Chondrocyte (in vitro differentiated cells): ENCODE data around the gene SPDYE1. TPM values are rescaled to one million over a fixed set of nuclear protein-coding genes. Genes with fewer than 3 reads are reported as not detected.
"Not testable (repeated sequence)": the region's sequence is repeated elsewhere in the genome, so short reads cannot be mapped to it uniquely, and the experiment has no call there.

ENCODE experiments used
- DNase-seq: peaks from one replicate; pipeline ENCODE4 v3.0.0; 2021; ENCODE audit warnings: mixed read lengths, low spot score
- H3K27ac Mint-ChIP-seq: one replicate; pipeline ENCODE4 v1.8.0; 2021; ENCODE audit warnings: mild to moderate bottlenecking, moderate library complexity, mixed read lengths; ENCODE audit not compliant: unreplicated experiment
- H3K27me3 Mint-ChIP-seq: 2 replicates; pipeline ENCODE4 v1.8.0; 2021; ENCODE audit warnings: low read depth, mixed read lengths
- H3K36me3 Mint-ChIP-seq: 2 replicates; pipeline ENCODE4 v1.8.0; 2021; ENCODE audit warnings: low read depth, mixed read lengths
- H3K4me1 Mint-ChIP-seq: 2 replicates; pipeline ENCODE4 v1.8.0; 2021; ENCODE audit warnings: low read depth, mild to moderate bottlenecking, mixed read lengths
- H3K4me3 Mint-ChIP-seq: one replicate; pipeline ENCODE4 v1.8.0; 2021; ENCODE audit warnings: mild to moderate bottlenecking, moderate library complexity, mixed read lengths; ENCODE audit not compliant: unreplicated experiment
- H3K9me3 Mint-ChIP-seq: 2 replicates; pipeline ENCODE4 v1.8.0; 2021; ENCODE audit warnings: low read depth, mixed read lengths
- total RNA-seq: library from RNA; stranded (reverse); gene quantifications from 3 replicates; pipeline ENCODE4 v1.2.1, GENCODE V29; 2021
- TF ChIP-seq, protein P1 (sequence below): fragments of 200-600 bp; sonication (generic); IDR thresholded peaks from 2 replicates; pipeline ENCODE4 v1.5.0; 2021; ENCODE audit warnings: antibody characterized with exemption, mild to moderate bottlenecking, moderate library complexity

Gene SPDYE1
- total RNA-seq, 1 donor from 2014 or later: not detected

DNA sequence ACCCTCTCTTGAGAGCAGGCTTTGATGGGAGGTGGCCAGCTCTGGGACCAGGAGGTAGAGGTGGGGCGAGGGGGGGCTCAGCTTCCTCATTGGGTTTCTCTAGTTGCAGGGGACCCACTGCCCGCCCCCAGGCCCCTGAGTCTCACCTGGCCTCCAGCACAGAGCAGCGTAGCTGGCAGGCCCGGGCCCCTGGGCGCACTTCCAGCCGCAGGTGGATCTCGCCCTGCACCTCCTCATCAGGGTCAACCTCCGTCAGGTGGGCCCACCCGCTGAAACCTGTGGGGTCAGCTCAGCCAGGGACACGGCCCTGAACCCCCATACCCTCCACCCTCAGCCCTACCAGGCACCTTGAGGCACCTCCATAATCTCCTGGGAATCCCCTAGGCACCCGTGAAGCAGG, 28.1 kb upstream of the SPDYE1 start:
- H3K27me3 Mint-ChIP-seq, H3K36me3 Mint-ChIP-seq, H3K4me3 Mint-ChIP-seq, DNase-seq, H3K27ac Mint-ChIP-seq, H3K9me3 Mint-ChIP-seq: not testable (repeated sequence)
- peaks cover 15% of the 10 kb centered on the region for H3K4me1 Mint-ChIP-seq

DNA sequence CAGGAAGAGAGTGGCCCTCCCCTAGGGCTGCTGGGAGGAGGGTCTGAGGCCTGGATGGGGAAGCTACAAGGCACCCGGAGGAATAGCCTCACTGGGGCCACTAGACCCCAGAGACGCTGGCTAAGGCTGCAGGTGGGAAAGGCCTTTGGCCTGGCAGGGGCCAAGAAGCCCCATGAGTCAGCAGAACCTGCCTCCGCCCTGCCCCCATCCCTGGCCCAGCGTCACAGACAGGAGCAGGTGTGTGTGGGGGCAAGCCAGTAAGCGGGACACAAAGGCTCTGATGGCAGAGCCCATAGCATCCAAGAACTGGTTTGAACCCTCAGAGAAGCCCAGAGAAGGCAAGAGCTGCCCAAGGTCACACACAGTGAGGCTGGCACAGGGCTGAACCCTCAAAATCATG, 27.0 kb upstream of the SPDYE1 start:
- peaks cover 15% of the 10 kb centered on the region for H3K4me1 Mint-ChIP-seq
- H3K4me3 Mint-ChIP-seq, H3K27ac Mint-ChIP-seq, H3K27me3 Mint-ChIP-seq, DNase-seq, H3K9me3 Mint-ChIP-seq, H3K36me3 Mint-ChIP-seq: not testable (repeated sequence)

DNA sequence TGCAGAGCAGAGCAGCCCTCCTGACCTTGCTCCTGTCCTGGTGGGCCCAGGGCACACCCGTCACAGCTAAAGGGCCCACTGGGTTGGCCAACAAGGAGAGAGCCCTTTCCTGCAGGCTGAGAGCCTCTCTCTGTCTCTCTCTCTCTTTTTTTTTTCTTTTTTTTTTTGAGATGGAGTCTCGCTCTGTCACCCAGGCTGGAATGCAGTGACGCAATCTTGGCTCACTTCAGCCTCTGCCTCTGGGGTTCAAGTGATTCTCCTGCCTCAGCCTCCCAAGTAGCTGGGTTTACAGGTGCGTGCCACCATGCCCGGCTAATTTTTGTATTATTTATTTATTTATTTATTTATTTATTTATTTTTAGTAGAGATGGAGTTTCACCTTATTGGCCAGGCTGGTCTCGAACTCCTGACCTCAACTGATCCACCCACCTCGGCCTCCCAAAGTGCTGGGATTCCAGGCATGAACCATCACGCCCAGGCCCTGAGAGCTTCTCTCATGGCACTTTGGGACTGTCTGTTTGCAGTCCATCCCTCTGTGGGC, 23.6 kb upstream of the SPDYE1 start:
- H3K9me3 Mint-ChIP-seq, H3K4me3 Mint-ChIP-seq, H3K27me3 Mint-ChIP-seq, H3K36me3 Mint-ChIP-seq, DNase-seq, H3K27ac Mint-ChIP-seq, H3K4me1 Mint-ChIP-seq: not testable (repeated sequence)

DNA sequence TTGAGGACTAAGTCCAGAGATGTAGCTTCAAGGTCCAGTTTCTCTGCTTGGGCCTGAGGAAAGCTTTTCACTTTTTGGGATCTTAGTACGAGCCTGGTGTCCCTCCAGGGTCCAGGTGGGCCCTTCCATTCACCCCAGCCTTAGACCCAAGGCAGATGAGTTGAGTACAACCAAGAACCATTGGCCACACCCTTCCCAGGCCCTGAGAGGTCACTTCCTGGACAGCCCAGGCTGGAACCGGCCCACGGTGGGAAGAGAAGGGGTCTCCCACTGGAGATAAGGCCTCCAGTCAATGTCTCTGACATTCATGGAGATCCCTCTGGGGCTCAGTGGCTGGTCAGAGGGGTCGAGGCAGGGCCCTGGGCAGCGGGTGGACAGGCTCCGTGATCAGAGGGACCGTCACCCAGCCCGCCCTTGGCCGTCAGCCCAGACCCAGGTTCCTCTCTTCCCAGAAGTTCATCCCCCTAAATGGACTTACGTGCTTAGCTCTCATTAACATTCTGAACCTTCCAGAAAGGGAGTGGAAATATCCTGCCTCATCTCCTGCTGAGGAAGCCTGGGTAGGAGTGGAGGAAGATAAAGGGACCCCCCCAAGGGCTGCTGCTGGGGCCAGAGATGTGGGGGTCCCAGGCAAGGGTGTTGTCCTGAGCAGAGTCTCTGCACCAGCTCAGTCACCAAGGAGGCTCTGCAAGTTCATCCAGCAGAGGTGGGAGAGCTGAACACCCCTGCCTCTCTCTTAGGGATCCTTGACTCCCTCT, 22.8 kb upstream of the SPDYE1 start:
- not testable (repeated sequence) for H3K4me1 Mint-ChIP-seq, H3K27me3 Mint-ChIP-seq, H3K36me3 Mint-ChIP-seq, DNase-seq, H3K4me3 Mint-ChIP-seq, H3K27ac Mint-ChIP-seq, H3K9me3 Mint-ChIP-seq

DNA sequence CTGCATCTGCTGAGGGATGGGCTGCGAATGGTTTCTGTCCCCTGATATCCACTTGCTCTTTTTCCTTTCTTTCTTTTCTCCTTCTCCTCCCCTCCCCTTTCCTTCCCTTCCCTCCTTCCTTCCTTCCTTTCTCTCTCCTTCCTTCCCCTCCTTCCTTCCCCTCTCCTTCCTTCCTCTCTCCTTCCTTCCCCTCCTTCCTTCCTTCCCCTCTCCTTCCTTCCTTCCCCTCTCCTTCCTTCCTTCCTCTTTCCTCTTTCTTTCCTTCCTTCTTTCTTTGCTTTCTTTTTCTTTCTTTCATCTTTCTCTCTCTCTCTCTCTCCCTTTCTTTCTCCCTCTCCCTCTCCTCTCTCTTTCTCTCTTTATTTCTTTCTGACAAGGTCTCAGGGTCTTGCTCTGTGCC, 20.2 kb upstream of the SPDYE1 start:
- TF ChIP-seq, protein P1, sequence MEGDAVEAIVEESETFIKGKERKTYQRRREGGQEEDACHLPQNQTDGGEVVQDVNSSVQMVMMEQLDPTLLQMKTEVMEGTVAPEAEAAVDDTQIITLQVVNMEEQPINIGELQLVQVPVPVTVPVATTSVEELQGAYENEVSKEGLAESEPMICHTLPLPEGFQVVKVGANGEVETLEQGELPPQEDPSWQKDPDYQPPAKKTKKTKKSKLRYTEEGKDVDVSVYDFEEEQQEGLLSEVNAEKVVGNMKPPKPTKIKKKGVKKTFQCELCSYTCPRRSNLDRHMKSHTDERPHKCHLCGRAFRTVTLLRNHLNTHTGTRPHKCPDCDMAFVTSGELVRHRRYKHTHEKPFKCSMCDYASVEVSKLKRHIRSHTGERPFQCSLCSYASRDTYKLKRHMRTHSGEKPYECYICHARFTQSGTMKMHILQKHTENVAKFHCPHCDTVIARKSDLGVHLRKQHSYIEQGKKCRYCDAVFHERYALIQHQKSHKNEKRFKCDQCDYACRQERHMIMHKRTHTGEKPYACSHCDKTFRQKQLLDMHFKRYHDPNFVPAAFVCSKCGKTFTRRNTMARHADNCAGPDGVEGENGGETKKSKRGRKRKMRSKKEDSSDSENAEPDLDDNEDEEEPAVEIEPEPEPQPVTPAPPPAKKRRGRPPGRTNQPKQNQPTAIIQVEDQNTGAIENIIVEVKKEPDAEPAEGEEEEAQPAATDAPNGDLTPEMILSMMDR: no peak
- no peak overlapping the region for H3K4me3 Mint-ChIP-seq
- no peaks in the 10 kb centered on the region for H3K9me3 Mint-ChIP-seq
- no peak overlapping the region for H3K27ac Mint-ChIP-seq
- peaks cover 3% of the 10 kb centered on the region for H3K36me3 Mint-ChIP-seq
- DNase-seq: no peak
- no peaks in the 10 kb centered on the region for H3K27me3 Mint-ChIP-seq
- H3K4me1 Mint-ChIP-seq: peaks cover 2% of the 10 kb centered on the region

DNA sequence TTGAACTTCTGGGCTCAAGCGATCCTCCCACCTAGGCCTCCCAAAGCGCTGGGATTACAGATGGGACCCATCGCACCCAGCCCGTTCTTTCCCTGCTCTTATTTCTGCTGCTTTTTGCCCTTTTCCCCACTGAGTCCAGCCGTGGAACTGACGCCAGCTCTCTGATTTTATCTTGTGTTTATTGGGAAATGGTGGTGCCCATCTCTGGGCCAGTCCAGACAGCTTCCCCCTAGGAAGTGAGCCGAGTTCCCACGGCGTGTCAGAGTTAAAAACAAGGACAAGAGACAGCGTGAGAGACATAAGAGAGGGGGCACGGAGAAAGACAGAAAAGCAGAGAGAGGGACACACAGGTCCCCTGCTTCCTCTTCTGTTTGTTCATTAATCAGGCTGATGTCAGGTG, 19.6 kb upstream of the SPDYE1 start:
- not testable (repeated sequence) for H3K9me3 Mint-ChIP-seq, DNase-seq, H3K27me3 Mint-ChIP-seq, H3K4me1 Mint-ChIP-seq, H3K4me3 Mint-ChIP-seq, H3K27ac Mint-ChIP-seq, H3K36me3 Mint-ChIP-seq

DNA sequence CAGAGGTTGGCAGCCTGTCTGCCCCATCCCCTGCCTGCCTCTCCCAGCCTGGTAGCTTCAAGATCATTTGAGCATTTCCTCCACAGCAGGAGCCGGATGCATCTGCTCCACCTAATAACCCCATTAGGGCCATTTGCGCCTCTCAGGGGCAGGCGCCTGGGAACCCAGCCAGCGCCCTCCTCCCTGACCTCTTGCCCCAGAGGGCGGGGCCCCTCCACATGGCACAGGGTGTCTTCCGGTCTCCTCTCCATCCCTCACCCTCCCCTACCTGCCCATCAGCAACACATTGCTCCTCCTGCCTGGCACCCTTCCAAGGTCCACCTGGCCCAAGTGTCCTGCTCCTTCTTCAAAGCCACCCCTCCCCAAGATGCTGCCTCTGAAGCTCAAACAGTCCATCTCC, 14.8 kb upstream of the SPDYE1 start:
- H3K9me3 Mint-ChIP-seq, H3K27ac Mint-ChIP-seq, H3K4me3 Mint-ChIP-seq, H3K27me3 Mint-ChIP-seq, DNase-seq, H3K36me3 Mint-ChIP-seq, H3K4me1 Mint-ChIP-seq: not testable (repeated sequence)

DNA sequence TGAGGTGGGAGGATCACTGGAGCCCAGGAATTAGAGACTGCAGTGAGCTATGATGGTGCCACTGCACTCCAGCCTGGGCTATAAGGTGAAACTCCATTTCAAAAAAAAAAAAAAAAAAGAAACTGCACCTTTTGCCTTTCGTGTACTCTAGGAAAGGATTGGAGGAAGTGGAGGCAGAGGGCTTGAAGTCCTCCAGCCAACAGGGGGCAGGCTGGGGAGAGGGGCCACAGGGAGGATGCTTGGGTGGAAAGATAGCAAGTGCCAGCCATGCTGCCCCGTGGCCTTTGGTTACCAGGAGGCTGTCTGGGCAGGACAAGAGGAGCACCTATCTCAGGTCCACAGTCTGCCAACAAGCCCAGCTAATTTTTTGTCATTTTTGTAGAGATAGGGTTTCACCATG, 14.0 kb upstream of the SPDYE1 start:
- H3K9me3 Mint-ChIP-seq, H3K27me3 Mint-ChIP-seq, H3K27ac Mint-ChIP-seq, DNase-seq, H3K36me3 Mint-ChIP-seq, H3K4me3 Mint-ChIP-seq, H3K4me1 Mint-ChIP-seq: not testable (repeated sequence)
- TF ChIP-seq, protein P1: peak; percentile 23
